HG03469 (cell line): ENCODE results near the gene ASIC5.
"Not testable (repeated sequence)": the region's sequence is repeated elsewhere in the genome, so short reads cannot be mapped to it uniquely, and the experiment has no call there.

Experiments
- ATAC-seq: cut with Tn5 transposase; IDR thresholded peaks from one replicate; pipeline ENCODE4 v1.9.1; 2021; ENCODE audit warnings: mild to moderate bottlenecking, moderate library complexity, moderate number of reproducible peaks; ENCODE audit not compliant: unreplicated experiment

The ASIC5 gene, protein sequence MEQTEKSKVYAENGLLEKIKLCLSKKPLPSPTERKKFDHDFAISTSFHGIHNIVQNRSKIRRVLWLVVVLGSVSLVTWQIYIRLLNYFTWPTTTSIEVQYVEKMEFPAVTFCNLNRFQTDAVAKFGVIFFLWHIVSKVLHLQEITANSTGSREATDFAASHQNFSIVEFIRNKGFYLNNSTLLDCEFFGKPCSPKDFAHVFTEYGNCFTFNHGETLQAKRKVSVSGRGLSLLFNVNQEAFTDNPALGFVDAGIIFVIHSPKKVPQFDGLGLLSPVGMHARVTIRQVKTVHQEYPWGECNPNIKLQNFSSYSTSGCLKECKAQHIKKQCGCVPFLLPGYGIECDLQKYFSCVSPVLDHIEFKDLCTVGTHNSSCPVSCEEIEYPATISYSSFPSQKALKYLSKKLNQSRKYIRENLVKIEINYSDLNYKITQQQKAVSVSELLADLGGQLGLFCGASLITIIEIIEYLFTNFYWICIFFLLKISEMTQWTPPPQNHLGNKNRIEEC

DNA sequence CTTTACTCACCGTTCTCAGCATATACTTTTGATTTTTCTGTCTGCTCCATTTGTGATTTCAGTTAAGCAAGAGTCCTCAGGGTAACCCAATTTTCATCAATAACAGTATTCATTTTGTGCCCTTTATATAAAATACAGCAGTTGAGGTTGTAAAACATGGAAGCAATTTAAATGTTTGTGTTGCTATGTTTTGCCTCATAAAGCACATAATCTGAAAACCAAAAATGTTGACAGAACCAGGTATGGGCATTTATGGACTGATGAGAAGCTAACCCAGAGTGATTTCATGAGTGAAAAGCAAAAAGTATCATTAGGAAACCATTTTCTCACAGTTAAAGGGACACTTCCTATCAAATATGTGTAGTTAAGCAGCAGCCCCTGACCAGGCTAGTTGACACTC is at the start of gene ASIC5:
Gene ASIC5, minus strand, starts transcription at position 101 of the 400 bp plus-strand sequence. Its CDS starts 51 bp downstream, at position 50.
- ATAC-seq, result no peak

DNA sequence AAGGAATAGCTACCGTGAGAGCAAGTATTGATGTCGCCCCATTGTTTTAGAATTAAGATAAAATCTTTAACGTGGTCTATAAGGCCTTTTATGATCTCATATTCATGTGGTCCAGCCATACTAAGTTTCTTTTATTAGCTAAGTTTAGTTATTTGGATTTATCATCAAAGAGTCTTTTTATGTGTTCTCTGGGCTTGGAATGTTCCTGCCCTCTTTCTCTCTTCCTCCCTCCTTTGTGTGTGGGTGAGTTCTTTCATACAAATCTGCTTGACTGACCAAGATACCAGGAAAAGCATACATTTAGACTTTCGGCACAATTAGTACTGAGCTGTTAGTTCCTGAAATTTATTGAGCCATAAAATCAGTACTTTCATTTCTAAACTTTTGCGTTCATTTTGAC is 48.7 kb upstream of the ASIC5 start:
- no peak for ATAC-seq

DNA sequence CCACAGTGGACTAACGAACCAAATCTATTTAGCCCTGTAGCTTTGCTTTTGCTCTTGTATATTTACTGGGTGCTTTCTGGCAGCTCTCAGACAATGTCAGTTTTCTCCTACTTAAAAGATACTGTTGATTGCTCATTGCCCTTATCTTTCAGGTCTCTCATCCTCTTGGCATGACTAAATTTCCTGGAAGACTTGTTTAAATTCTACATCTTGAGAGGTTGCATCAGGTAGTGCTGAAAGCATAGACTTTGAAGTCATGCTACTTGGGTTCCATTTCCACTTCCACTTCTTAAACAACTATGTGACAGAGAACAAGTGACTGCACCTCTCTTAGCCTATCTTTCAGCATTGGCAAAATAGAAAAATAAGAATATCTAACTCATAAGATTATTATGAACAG is 45.8 kb upstream of the ASIC5 start:
- no peak for ATAC-seq

DNA sequence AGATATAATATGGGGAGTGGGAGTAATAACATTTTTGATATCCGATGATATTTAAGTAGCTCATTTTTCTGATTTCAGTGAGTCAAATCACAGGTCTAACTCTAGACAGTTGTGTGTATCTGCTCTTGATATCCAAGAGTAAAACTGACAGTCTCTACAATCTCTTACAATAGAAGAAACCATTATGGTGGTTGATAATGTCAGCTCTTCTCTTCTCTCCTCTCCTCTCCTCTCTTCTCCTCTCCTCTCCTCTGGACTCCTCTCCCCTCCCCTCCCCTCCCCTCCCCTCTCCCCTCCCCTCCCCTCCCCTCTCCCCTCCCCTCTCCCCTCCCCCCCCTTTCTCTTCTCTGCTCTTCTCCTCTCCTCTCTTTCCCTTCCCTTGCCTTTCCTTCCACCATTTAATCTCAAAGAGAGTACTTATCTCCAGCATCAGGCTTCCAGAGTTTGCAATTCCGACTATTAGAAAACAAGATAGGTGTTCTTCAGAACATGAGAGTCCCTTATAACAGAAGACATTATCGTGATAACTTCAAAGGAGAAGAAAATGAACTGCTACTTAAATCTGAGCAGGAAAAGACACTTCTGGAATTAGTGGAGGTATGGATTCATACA is 43.6 kb upstream of the ASIC5 start:
- no peak for ATAC-seq

DNA sequence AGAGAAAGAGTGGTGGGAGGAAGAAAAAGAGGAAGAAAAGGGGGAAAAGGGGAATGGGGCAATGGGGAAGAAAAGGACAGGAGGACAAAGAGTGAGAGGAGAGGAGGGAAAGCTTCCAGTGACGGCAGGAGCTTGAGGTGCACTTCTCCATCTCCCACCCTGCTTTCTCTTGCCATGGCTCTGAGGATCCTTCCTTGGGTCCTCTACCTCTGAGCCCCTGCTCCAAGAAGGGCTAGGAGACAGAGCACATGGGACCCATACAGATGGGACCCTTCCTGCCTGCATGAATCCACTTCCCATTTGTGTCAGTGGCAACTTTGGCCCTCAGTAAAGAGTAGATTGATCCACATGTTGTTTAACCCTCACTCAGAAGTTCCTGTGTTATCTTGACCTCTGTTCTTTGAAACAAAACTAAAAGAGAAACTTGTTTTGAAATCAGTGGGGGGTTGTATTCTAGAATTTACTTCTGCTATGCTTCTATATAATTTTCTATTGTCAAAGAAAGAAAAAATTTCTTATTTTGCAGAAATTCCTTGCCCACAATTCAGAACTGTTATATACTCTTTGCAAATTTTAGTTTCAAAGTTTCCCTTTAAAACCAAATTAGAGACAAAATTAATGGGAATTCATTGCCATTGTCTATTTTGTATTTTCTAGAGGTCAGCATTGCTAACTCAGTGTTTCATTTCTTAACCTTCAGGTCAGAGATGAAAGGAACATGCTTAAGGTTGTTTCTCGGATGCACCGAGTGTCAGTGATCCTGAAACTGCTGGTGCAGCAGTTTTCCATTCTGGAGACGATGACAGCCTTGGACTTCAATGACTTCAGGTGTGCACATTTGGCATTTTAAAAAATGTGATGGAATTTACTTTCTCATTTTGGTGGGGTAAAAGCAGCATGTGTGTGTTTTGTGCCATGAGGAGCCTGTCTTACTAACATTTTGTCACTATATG is 42.4 kb upstream of the ASIC5 start:
- no peak for ATAC-seq

DNA sequence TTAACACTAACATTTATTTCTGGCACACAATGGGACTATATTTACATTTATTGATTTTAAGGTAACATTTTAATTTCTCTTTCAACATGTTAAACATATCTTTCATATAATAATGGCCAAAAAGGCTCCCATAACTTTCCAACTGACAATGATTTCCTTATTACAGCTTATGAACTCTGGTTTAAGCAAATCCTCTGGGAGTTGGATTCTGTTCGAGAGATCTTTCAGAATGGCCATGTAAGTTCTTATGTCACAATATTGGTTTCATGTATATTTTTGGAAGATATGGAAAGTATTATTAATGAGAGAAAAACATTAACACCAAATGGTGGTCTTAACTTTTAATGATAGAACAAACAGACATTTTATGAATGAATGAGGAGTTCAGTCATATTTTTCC is 41.5 kb upstream of the ASIC5 start:
- no peak for ATAC-seq

DNA sequence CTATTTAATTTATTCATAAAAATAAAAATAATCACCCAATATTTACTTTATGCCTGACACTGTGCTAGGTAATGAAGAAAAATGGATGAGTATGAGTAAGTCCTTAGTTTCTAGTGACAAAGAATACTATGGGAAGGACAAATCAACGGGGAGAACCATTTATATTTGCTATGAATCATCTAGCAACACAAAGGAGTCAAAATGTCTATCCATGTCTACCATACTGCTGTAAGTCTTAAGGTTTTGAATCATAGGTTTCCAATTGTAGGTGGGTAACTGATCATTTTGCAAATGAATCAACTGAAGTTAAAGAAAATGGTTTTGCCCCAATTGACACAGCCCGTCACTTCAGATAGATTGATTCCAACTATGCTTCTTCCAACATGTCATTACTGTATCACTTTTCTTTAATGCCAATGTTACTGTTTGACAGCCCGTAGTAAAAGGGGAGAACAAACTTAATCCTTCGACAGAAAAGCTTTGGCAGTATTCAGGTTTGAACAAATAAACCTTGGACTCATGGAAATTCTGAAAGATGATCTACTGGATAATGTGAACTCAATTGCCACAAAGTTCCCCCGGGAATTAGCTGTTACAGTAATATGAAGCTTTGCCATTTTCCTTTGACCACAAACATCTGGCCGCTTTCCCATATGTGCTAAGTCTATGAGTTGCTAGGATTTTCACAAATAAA is 40.6 kb upstream of the ASIC5 start:
- no peak for ATAC-seq

DNA sequence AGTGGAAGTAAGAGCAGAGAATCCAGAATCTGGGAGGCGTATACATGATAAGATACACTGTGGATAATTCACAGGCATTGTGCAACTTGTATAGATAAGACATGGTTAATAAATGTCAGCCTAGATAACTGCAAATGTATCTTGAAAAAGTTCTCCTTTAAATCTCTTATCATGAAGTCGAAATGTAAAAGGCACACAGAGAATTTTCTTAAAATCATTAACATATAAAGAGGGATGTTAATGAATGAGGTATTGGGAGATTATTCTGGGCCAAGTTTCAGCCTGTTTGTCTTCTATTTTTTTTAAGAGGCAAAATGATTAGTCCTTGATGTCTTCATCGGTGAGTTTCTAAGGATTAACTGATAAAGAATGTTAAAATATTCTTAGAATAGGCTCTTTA is 38.3 kb upstream of the ASIC5 start:
- ATAC-seq, result no peak

DNA sequence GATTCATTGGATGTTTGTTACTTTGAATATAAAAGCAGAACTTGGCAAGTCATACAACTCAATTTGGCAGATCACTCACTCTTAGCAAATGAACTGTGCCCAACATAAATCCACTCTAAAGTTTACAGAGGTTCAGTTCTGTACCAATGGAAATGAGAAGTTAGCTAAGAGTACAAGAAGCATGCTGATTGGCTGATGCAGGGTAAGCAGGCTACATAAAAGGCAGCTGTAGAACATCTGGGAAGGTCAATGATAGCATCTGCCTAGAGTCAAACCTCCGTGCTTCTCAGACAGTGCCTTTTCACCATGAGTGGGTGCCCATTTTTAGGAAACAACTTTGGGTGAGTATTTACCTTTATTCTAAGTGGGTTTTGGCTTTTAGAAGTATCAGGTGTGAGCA is 37.4 kb upstream of the ASIC5 start, which contains the start of gene TDO2:
Gene TDO2, plus strand, starts transcription at position 244 of the 400 bp plus-strand sequence. Its CDS starts 63 bp downstream, at position 307.
- no peak for ATAC-seq

DNA sequence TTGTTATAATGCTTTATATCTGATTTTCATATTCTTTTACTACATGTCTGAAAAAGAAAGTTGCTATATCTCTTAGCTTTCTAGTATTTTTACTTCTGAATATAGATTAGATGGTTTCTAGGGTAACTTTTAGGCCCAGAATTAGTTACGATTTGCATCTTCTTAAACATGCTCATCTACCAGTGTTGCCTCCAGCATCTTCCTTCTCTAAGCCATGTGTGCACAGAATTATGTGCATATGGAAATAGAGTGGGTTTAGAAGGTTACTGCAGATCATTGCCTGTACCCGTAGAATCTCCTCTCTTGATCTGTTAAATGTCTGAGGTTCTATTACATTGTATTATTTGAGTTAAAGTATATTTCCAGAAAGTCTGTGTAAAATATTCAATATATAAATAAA is 34.9 kb upstream of the ASIC5 start:
- no peak for ATAC-seq

DNA sequence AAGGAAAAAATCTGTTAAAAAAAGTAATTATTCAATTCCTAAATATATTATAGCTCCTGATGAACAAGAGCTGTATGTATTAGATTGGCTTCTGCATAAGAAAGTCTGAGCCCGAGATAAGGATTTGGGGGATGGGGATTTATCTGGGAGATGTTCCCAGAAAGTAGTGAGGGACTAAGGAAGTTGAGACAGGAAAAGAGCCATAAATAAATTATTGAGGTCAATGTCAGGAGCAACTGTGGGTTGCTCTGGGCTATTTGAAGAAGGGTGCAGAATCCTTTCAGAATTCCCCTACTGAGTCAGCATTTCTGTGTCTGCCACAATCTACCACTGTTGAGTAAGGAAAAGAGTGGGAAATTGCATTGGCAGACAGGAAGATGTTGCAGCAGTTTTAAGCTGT is 34.3 kb upstream of the ASIC5 start:
- ATAC-seq, result no peak

DNA sequence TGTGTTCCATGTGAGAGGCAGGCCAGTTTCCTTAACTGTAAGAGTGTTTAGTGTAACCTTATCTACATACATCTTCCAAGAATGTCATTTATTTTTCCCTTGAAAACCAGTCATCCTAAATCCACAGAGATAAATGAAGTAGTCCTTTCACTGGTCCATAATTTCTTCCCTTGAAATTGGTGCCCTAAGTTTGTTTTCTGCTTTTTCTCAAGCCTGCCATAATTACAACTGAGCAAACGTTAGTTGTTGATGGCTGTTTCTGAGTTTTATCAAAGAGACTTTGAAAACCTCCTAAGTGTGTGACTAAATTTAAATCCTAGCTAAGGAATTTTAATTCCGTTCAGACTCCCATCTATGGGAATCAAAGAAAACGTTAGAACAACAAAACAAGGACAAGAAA is 33.8 kb upstream of the ASIC5 start:
- ATAC-seq, result no peak

DNA sequence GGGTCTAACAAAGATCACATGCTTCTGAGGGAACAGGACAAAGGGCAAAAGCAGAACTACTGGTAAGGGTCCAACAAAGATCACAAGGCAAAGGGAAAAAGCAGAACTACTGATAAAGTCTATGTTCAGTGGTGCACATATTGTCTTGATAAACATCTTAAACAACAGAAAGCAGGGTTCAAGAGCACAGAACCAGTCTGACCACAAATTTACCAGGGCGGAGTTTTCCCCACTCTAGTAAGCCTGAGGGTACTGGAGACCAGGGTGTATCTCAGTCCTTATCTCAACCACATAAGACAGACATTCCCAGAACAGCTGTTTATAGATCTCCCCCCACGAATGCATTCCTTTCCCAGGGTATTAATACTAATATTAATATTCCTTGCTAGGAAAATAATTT is 32.3 kb upstream of the ASIC5 start:
- ATAC-seq, result not testable (repeated sequence)

DNA sequence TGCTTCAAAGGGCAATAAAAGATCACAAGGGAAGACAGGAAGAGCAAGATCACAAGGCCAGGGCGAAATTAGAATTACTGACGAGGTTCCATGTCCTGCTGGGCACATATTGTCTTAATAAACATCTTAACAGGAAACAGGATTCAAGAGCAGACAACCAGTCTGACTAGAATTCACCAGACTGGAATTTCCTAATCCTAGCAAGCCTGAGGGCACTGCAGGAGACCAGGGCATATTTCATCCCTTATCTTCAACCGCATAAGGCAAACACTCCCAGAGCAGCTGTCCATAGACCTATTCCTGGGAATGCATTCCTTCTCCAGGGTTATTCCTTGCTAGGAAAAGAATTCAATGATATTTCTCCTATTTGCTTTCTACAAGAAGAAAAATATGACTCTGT is 25.0 kb upstream of the ASIC5 start:
- no peak for ATAC-seq

DNA sequence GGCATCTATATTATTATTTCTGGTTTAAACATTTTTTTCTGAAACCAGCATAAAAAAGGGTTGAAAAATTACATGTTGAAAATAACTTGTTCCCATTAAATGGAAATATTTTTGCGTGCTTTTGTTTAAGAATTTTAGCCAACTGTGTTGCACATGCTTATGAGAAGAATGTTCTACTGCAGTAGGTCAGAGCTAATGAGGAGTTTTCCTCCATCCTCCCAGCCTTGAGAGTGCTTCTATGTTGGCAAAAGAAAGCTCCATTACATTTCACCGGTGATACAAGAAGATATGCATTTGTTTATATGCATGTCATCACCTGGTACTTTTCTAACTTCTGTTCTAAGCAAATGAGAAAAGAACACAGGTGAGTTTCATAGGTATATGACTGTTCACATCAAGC is 23.9 kb upstream of the ASIC5 start:
- no peak for ATAC-seq

DNA sequence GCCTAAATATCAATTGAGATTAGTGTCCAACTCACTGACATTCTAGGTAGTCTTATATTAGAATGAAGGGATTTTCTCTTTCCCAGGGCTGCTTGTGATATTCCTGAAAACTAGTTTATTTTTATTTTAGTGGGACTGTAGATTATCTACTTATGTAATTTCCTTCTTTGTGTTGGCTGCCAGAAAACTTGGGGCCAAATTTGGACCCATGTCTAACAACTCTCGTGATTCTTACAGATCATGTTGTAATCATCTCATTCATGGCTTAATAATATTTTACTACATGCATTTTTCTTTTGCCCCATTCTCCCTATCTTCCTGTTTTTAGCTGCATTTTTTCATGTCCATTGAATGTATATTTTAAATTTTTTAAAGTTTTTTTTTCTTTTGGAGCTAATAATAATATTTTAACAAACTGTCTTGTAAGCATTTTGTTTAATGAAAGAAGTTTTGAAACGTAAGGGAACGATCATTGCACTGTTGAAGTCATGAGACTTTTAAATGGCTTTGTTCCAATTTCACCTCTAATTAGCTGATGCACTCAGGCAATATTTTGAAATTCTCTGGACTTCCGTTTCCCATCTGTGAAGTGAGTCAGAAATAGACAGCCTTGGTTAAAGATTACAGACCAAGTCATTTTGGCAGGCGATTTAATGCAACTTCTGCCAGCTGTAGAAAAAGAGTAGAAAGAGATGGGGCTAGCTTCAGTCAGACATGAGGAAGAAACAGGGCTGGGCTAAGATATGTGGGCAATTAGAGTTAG is 23.1 kb upstream of the ASIC5 start:
- ATAC-seq, result peak; percentile 89

DNA sequence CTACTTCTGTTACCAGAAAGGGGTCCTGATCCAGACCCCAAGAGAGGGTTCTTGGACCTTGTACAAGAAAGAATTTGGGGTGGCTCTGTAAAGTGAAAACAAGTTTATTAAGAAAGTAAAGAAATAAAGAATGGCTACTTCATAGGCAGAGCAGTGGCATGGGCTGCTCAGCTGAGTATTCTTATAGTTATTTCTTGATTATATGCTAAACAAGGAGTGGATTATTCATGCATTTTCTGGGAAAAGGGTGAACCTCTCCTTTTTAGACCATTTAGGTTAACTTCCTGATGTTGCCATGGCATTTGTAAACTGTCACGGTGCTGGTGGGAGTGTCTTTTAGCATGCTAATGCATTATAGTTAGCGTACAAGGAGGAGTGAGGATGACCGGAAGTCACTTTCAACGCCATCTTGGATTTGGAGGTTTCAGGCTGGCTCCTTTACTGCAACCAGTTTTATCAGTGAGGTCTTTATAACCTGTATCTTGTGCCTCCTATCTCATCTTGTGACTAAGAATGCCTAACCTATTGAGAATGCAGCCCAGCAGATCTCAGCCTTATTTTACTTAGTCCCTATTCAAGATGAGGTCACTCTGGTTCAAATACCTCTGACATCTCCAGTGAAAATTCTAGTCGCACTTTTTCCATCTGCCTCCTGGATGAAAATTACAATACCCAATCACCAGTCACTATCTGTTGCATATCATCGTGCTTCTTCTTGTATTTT is 21.9 kb upstream of the ASIC5 start:
- no peak for ATAC-seq

DNA sequence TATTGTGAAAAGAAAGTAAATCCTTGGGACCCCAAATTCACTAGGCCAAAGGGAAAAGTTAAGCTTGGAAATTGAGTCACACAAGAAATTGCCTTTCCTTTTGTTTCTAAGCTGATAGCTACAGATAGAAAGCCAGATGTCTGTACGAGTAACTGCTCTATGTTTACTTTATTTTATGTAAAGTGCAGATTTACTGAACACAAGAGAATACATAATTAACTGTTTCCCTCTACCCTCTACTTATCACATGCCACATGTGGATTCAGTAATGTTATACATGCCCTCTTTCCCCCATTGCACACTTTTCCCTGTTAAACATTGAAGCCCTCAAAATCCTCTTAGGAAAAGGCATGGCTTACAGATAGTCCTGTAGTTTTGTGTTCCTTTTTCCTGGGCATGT is 21.0 kb upstream of the ASIC5 start:
- no peak for ATAC-seq

DNA sequence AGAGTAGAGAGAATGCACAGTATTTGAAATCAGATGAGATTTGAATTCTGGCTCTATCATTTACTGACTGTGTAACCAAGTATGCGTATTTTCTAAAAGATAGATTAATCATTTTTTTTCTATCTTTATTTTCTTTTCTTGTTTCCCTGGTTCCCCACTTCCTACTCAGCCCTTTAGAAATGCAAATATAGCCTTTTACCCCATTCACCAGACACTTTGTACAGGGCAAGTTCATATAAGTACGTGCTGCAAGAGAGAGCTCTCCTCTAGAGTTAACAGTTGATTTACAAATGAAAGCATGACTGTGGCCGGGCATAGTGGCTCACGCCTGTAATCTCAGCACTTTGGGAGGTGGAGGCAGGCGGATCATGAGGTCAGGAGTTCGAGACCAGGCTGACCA is 19.6 kb upstream of the ASIC5 start:
- no peak for ATAC-seq
